Gastroesophageal sphincter (tissue), 3 donors: ENCODE data around the gene LYRM4.

Experiments
- CTCF ChIP-seq, 4 experiments: fragments of 200-600 bp in 2 of 4; fragments of 450-650 bp in 2 of 4; sonication (generic) in 1 of 4; IDR thresholded peaks; one replicate each; pipeline ENCODE4 v1.5.1; 2017 to 2019; ENCODE audit warnings: antibody characterized with exemption in 4 of 4, mild to moderate bottlenecking in 2 of 4, moderate library complexity in 2 of 4
- EP300 ChIP-seq: sonication (generic); formaldehyde crosslinking; IDR thresholded peaks from one replicate; pipeline ENCODE4 v1.6.1; 2017; ENCODE audit warnings: antibody characterized with exemption, mild to moderate bottlenecking
- POLR2A ChIP-seq, 2 donors: fragments of 450-650 bp; IDR thresholded peaks; one replicate each; pipeline ENCODE4 v1.6.1; 2017; ENCODE audit warnings: antibody characterized with exemption in 2 of 2, mild to moderate bottlenecking in 2 of 2, moderate library complexity in 1 of 2

- TF ChIP-seq CTCF (IDR thresholded peaks at IDR 0.05): no peak
- no peak for TF ChIP-seq POLR2A (IDR thresholded peaks at IDR 0.05)
- no peak for TF ChIP-seq EP300
These were observed 169.3 kb downstream of the LYRM4 start for GRCh38 chr6:5091210-5092069.
